Lung (tissue), 12 donors: ENCODE results near the gene XKR3. TPM values are rescaled to one million over a fixed set of nuclear protein-coding genes. Genes with fewer than 3 reads are reported as not detected.
"Not testable (repeated sequence)": the region's sequence is repeated elsewhere in the genome, so short reads cannot be mapped to it uniquely, and the experiment has no call there.

ENCODE experiments used
- ATAC-seq: fragments of 200-7000 bp; cut with Tn5 transposase; one replicate; pipeline ENCODE4 v1.9.1; 2020; ENCODE audit warnings: moderate number of reproducible peaks; ENCODE audit not compliant: insufficient read depth, low FRiP score
- DNase-seq, 3 donors: peaks; one replicate each; pipeline ENCODE4 v3.0.0-alpha.2; 2013 to 2017
- H3K27ac ChIP-seq, 2 donors: one replicate each; pipeline ENCODE4 v1.5.1; 2013; ENCODE audit warnings: mild to moderate bottlenecking in 2 of 2, moderate library complexity in 2 of 2, control low read depth in 1 of 2, inconsistent platforms in 1 of 2, low read depth in 1 of 2, low read length in 1 of 2
- H3K27me3 ChIP-seq, 3 donors: one replicate each; pipeline ENCODE4 v1.5.1; 2013; ENCODE audit warnings: low read length in 2 of 3; ENCODE audit not compliant: control insufficient read depth in 3 of 3, insufficient read depth in 3 of 3
- H3K36me3 ChIP-seq, 4 donors: one replicate each; pipeline ENCODE4 v1.5.1; 2013; ENCODE audit warnings: low read length in 4 of 4, mild to moderate bottlenecking in 1 of 4, moderate library complexity in 1 of 4; ENCODE audit not compliant: control insufficient read depth in 4 of 4, insufficient read depth in 4 of 4
- H3K4me1 ChIP-seq, 5 donors: one replicate each; pipeline ENCODE4 v1.5.1; 2013; ENCODE audit warnings: low read length in 5 of 5, mild to moderate bottlenecking in 2 of 5, moderate library complexity in 1 of 5; ENCODE audit not compliant: control insufficient read depth in 5 of 5, insufficient read depth in 5 of 5
- H3K4me3 ChIP-seq: one replicate; pipeline ENCODE4 v1.5.1; 2013; ENCODE audit warnings: mild to moderate bottlenecking, control low read depth, moderate library complexity
- H3K9ac ChIP-seq, 2 donors: one replicate each; pipeline ENCODE4 v1.5.1; 2013; ENCODE audit warnings: low read length in 2 of 2, control low read depth in 1 of 2; ENCODE audit not compliant: insufficient read depth in 1 of 2
- H3K9me3 ChIP-seq, 4 donors: one replicate each; pipeline ENCODE4 v1.5.1; 2013; ENCODE audit warnings: low read length in 3 of 4, mild to moderate bottlenecking in 1 of 4, moderate library complexity in 1 of 4; ENCODE audit not compliant: control insufficient read depth in 4 of 4, insufficient read depth in 3 of 4
- WGBS, 2 donors: extraction: QIAGEN DNeasy Blood & Tissue Kit; methylation state at CpG; one replicate each; pipeline ENCODE4 v1.1.7; 2013; 5-methylcytosine and 5-hydroxymethylcytosine counted together
- polyA plus RNA-seq, 2 donors: library from polyadenylated mRNA; stranded (reverse); fragments of 200-250 nt; gene quantifications; one replicate each; pipeline ENCODE4 v1.2.1, GENCODE V29; 2013
- total RNA-seq, 2 donors: library from RNA; depleted of rRNA in 1 of 2; stranded (reverse); fragments of >200 nt in 1 of 2; gene quantifications; one replicate each; pipeline ENCODE4 v1.2.1, GENCODE V29; 2014 to 2021
- TF ChIP-seq, protein P1 (sequence below): IDR thresholded peaks from 2 replicates; pipeline ENCODE4 v1.5.1; 2012; ENCODE audit warnings: mild to moderate bottlenecking; ENCODE audit errors: control extremely low read depth, extremely low read depth
- donor health status: control.
- donor health status: control.
- donor health status: Bipolar disorder and iron deficiency.
- donor health status: healthy.
- donor health status: DM: yes; HTN: yes; CAD: no.

Gene XKR3
- total and polyA plus RNA-seq, 4 donors: 0.07 TPM; not detected in 3

- TF ChIP-seq, protein P1, sequence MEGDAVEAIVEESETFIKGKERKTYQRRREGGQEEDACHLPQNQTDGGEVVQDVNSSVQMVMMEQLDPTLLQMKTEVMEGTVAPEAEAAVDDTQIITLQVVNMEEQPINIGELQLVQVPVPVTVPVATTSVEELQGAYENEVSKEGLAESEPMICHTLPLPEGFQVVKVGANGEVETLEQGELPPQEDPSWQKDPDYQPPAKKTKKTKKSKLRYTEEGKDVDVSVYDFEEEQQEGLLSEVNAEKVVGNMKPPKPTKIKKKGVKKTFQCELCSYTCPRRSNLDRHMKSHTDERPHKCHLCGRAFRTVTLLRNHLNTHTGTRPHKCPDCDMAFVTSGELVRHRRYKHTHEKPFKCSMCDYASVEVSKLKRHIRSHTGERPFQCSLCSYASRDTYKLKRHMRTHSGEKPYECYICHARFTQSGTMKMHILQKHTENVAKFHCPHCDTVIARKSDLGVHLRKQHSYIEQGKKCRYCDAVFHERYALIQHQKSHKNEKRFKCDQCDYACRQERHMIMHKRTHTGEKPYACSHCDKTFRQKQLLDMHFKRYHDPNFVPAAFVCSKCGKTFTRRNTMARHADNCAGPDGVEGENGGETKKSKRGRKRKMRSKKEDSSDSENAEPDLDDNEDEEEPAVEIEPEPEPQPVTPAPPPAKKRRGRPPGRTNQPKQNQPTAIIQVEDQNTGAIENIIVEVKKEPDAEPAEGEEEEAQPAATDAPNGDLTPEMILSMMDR: no peak
Observed at GRCh38 chr22:16800358-16800757, 24.9 kb downstream of the XKR3 start.

GRCh38 chr22:16795504-16795903 lies 29.7 kb downstream of the XKR3 start:
- 96 to 98% methylated on average over 1 of the region's 1 CpG for WGBS, 2 donors
- H3K9ac ChIP-seq, DNase-seq, H3K9me3 ChIP-seq, H3K4me3 ChIP-seq, ATAC-seq, H3K27me3 ChIP-seq, H3K27ac ChIP-seq, H3K36me3 ChIP-seq, H3K4me1 ChIP-seq: not testable (repeated sequence)

More at GRCh38 chr22:16800358-16800757, 24.9 kb downstream of the XKR3 start:
- Histone ChIP-seq H3K4me3 (no peak overlapping the region), H3K9ac (no peak overlapping the region), H3K9me3 (no peaks in the 10 kb centered on the region), H3K36me3 (no peaks in the 10 kb centered on the region), H3K27me3 (no peaks in the 10 kb centered on the region), H3K4me1 (no peaks in the 10 kb centered on the region), H3K27ac (no peak overlapping the region)
- DNase-seq (no peak), ATAC-seq (no peak)
- 90 to 98% methylated on average over 1 of the region's 1 CpG for WGBS, 2 donors

- Histone ChIP-seq H3K9ac (no peak overlapping the region), H3K27ac (no peak overlapping the region), H3K9me3 (no peaks in the 10 kb centered on the region), H3K4me1 (no peaks in the 10 kb centered on the region), H3K27me3 (no peaks in the 10 kb centered on the region), H3K4me3 (no peak overlapping the region), H3K36me3 (no peaks in the 10 kb centered on the region)
- DNase-seq: no peak
- WGBS, 2 donors: 81 to 96% methylated on average over 1 of the region's 1 CpG
- ATAC-seq: no peak
- TF ChIP-seq, protein P1: no peak
Observed at GRCh38 chr22:16793831-16794230, 31.4 kb downstream of the XKR3 start.

DNA sequence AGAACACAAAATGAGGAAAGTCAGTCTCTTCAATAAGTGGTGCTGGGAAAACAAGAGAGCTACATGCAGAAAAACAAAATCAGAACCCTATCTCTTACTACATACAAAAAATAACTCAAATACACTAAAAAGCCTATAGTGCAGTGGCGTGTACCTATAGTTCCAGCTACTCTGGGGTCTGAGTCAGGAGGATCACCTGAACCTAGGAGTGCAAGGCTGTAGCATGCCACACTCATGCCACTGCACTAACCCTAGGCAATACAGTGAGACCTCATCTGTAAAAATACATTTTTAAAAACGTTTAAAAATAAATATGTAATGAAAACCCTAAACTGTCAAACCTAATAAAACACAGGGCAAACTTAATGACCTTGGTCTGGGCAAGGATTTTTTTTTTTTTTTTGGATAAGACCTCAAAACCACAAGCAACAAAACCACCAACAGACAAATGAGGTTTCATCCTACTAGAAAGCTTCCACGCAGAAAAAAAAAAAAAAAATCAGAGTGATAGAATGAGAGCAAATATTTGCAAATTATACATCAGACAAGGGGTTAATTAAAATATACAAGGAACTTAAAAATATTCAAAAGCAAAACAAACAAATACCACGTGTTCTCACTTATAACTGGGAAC lies 35.2 kb downstream of the XKR3 start:
- H3K27me3 ChIP-seq: no peaks in the 10 kb centered on the region
- no peak overlapping the region for H3K27ac ChIP-seq
- H3K36me3 ChIP-seq: no peaks in the 10 kb centered on the region
- no peak overlapping the region for H3K9ac ChIP-seq
- TF ChIP-seq, protein P1: no peak
- WGBS, 2 donors: 27 to 36% methylated on average over 4 of the region's 4 CpGs
- no peak for ATAC-seq
- no peaks in the 10 kb centered on the region for H3K4me1 ChIP-seq
- no peak for DNase-seq
- no peak overlapping the region for H3K4me3 ChIP-seq
- peaks cover 0 to 1% (median 0%) of the 10 kb centered on the region in 4 donors for H3K9me3 ChIP-seq
